GM21367 (cell line): ENCODE results near the gene DOCK4.
A peak's percentile ranks its signal among the peaks of the same experiment; 100 is the strongest.
"Not testable (repeated sequence)": the region's sequence is repeated elsewhere in the genome, so short reads cannot be mapped to it uniquely, and the experiment has no call there.

Source experiments
- ATAC-seq: cut with Tn5 transposase; IDR thresholded peaks from one replicate; pipeline ENCODE4 v1.9.1; 2021; ENCODE audit not compliant: unreplicated experiment

Gene DOCK4

DNA sequence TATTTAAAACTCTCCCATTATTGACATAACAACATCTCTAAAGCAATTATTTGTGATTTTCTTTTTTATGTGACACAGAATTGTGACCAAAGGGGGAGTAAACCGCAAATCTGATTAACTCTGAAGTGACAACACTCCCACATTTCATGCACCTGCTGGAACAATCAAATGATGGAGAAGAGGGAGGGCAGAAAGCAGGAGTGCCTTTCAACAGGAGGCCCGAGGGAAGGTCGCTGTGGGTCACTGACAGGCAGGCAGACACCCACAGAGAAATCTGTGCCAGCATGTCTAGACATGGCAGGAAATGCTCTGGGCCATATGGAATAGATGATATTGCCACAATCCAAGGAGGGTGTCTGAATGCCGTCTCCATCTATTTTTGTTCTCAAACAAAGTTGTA lies 247.3 kb downstream of the DOCK4 start:
- no peak for ATAC-seq

DNA sequence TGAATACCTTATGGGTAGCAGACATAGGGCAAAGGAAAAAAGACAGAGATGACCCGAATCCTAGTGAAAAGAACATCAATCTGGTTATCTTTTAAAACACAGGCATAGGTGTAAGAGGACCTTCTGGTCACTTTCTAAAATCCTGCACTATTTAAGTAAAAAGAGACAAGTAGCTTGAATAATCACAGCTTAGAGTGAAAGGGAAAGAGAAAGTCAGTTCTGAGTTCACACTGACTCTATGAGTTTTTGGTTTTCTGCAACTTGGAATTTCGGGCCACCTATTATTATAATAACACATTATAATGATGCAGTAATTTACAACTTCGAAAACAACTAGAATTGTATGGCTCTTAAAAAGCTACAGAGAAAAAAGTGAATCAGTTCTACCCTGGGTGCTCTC lies 247.8 kb downstream of the DOCK4 start:
- ATAC-seq: no peak

DNA sequence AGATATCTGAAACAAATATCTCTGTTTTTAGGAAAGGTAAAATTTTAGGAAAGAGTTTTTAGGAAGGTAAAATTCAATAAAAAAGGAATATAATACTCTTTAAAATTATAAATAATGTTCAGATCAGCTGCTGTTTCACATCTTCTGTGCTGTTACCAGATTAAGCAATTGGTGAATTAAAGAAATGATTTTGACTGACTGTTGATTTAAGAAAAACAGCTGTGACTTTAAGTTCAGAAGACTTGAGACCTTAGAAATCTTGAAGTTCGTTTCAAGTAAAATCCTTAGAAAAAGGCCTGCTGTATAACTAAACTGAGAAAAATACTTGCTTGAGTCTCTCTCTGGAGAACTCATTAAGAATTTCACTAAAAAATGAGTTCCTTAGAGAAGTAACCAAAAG lies 250.6 kb downstream of the DOCK4 start:
- no peak for ATAC-seq

DNA sequence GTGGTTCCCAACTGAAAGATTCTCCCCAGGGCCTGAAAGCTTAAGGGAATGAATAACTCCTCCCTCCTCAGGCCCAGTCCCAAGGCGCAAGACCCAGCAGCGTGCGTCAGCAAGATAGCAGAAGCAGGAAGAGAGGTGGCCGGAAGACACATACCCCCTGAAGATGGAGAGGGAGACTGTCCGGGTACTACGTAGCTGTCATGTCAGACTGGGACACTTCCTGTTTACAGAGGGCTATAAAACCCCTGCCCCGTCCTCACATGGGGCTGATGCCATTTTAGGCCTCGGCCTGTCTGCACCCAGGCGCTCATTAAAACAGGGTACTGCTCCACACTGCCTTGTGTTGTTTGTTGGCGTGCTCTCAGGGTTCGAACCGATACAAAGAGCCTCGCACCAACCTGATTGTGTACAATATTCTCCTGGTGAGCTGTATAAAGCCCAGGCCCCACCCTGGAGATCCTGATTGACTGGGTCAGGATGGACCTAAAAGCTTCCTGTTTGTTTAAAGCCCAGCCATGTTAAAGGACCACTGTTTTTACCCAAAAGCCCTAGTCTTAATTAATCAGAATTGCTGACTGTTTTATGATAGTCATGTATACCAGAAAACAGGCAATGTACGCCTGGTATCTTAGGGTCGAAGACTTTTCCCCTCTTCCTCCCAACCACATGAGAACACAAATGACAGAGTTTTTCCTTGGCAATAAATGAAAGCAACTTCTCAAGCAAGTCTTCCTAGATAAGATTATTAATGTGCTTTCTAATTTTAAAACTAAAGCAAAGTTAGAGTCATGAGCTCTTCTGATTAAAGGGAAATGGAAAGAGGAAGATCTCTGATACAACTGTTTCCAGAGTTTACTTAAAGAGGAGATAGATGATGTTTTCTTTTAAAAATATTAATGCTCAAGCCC lies 251.5 kb downstream of the DOCK4 start:
- no peak for ATAC-seq

DNA sequence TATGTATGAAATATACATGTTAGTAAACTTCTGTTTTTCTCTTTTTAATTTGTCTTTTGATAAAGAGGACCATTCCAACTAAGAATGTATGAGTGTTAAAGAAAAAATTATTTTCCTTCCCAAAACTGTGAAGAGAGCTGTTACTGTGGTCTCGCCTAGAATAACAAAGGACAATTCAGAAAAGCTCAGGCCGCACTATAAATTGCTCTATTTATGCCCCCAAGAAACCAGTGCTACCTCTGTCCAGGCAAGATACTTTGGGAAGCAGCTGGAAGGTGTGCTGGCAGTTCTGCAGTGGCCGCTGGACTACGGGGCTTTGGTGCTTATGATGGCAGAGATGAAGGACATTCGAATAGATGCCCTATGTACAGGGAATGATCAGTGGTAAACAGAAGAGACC lies 252.1 kb downstream of the DOCK4 start:
- ATAC-seq: no peak

DNA sequence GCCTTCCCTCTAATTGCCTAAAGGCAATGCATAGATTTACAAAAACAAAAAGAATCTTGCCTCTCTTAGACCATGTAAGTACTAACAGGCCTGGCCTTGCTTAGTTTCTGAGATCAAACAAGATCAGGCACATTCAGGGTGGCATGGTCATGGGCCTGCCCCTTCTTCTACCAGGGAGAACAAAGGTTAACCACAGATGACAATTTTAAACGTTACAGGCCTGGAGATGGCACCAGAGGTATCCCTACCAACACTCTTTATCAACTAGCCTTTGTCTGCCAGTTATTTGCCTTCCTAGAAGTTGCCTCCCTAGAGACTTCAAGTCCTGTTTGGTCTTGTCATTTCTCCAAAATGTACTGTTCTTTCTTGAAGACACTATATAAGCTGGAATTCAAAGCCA lies 252.6 kb downstream of the DOCK4 start:
- peak; percentile 55 for ATAC-seq

DNA sequence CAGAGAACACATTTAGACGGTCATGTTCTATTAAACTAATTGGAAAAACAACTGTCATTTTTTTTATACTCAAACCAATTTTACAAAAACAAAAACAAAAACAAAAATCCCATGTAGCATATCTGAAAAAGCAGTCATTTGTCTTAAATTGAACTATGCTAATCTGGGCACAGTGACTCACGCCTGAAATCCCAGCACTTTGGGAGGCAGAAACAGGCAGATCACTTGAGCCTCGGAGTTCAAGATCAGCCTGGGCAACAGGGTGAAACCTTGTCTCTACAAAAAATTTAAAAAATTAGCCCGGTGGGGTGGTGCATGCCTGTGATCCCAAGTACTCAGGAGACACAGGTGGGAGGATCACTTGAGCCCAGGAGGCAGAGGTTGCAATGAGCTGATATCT lies 253.4 kb downstream of the DOCK4 start:
- ATAC-seq: no peak

DNA sequence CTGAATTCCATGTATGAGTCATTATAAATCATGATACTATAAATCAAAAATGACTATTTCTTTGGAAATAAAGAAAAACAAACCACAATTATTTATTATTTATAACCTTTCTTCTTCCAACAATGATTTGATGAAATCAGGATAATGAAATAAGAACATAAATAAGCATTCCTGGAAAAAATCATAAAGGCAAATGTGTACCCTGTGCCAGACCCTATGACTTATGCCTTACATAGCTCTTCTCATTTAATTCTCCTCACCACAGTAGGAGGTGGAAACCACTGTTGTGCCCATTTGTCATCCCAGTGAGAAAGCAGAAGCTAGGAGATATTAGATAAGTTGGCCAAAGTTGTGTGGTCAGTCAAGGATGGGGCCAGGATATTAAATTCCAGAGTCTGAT lies 255.1 kb downstream of the DOCK4 start:
- ATAC-seq: no peak

DNA sequence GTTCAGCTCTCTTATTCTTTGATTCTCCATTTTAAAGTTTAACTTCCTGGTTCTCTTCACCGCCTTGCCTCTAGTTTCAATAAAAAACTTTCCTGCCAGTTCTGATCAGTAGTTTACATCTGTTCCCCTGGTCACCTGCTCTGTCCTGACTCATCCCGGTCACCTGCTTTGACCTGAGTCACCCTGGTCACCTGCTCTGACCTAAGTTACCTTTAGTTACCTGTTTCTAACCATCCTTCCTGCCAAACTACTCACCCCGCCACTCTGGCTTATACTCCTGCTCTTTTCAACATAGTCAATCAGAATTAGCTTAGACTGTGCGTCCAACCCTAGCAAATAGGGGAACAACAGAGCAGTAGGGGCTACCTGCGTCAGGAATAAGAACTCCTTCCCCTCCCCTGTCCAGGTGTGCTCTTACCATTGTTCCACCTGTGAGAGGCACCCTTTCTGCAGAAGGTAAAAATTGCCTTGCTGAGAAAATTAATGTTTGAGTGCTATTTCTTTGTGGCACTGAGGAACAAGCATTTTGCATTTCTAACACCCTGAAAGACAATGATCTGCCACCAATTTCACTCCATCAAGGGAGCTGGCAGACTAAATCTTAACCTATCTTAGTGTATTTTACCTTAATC lies 263.6 kb downstream of the DOCK4 start:
- ATAC-seq: no peak

DNA sequence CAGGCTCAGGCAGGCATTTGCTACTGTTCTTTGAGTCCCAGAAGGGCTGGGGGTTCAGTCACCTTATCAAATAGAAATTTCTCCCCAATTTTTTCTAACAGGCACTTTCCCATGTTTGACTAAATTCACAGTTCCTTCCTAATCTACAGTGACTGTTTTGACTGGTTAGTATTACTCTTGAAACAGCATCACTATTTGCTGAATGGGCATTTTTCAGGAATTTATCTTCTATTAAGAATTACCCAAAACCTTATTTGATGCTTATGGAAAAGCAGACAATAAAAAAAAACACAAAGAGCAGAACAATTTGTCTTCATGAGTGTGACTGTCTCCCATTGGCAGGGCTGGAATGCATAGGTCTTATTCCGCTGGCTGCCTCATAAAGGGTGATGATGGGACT lies 269.0 kb downstream of the DOCK4 start:
- no peak for ATAC-seq

DNA sequence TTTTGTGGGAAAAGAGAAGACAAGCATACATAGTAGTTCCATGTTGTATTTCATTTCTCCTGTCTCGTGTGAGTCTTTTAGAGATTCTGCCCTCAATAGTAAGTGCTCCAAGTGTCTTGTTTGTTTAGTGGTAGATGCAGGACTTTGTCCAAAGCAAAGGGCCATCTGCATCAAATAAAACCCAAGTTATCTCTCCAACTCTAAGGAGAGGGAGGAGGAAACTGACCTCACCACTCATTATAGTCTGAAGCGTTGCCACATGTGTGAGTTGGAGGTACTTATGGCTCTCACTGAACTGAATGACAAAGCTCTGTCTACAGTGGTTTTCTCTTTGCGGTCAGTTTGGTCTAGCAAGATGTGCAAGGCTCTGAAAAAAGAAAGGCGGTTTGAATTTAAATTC lies 272.6 kb downstream of the DOCK4 start:
- no peak for ATAC-seq

DNA sequence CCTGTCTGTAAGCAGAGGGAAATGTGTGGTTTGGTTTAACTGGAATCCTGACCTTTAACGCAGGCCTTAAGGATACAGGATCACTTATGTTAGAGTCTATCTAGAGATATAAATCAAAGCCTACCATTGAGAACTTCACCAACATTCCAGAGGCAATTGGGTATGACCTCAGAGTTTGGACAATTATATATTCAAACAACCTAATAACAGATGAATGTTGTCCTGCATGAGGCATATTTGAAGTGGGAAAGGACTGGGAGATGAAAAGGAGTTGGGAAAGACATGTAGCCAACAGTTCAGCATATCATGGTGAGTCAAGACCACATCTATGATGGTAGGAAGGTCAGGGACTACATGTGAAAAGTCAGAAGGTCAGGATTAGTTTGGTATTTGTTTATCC lies 274.2 kb downstream of the DOCK4 start:
- ATAC-seq: no peak

DNA sequence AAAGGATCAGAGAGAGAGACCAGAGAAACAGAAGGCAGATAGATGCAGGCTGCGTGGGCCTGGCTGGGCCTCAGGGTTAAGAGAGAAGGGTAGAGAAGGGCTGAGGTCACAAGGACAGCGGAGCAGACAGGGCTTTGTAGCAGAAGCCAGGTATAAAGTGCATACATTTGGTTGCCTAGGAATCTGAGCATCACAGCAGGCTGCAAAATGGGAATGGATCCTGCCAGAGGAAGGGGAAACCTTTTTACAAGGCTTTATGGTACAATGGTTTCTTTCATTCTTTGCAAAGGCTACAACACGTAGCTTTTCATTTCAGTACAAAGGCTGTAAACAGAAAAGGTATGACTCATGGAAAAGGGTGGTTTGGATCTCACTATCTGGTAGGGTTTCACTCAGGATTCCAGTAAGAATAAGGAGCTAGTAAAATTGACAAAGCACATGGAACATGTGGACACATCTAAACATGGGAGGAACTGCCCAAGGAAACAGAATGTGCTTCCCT lies 275.1 kb downstream of the DOCK4 start:
- ATAC-seq: no peak

DNA sequence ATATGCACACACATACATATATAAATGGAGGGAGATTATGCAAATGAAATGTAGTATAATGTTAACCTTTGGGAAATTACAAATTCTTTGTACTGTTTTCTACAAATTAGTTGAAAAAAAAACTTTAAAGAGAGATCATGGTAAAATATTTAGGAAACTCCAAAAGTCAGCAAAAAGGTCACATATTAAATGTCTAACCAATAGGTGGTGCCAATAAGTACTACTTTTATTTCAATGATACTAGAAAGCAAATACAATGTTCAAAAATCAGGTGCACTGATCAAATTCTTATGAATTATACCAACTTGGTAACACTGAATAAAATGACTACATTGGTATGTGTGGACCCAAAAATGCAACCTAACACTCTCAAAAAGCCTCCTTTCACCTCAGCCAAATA lies 276.9 kb downstream of the DOCK4 start:
- no peak for ATAC-seq

DNA sequence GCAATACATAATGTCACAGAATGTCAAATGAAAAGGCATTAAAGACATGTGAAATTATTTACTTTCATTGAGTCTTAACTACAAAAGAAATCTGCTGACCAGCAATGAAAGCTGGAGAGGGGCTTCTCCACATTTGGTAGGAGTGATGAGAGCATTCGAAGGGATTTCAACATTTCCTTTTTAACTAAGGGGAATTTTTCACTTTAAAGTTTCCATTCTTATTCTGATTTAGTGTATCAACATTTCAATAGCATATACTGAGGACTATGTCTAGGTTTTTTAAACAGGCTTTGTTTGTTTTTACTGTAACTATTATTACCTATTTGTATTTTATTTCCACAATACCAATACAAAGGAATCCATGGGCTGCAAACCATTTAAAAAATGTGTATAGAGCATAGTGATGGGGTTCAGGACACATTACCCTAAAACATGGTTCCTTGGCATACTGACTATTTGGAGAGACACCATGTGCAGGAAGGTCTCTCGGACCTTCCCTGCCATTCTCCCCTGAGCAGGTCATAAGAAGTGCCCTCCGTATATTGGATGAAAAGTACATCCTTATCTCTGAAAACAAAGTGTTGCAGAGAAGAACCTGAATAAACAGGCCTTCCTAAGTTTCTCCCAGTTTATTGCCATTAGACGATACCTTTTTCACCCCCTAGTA lies 278.7 kb downstream of the DOCK4 start:
- no peak for ATAC-seq

DNA sequence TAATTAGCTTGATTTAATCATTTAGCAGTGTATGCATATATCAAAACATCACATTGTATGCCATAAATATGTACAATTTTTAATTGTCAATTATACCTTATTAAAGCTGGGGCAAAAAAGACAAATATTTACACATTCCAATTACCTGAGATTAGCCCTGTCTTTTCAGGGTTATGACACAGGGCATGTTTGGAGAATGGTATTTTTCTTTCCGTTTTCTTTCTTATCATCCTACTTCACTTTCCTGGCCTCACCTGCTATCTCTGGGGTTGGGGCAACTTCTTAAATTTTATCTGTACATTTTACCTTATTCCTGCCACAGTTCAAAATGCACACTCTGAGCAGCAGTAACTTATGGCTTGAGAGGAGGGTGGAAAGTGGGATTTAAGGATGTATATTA lies 285.9 kb downstream of the DOCK4 start:
- ATAC-seq: no peak

DNA sequence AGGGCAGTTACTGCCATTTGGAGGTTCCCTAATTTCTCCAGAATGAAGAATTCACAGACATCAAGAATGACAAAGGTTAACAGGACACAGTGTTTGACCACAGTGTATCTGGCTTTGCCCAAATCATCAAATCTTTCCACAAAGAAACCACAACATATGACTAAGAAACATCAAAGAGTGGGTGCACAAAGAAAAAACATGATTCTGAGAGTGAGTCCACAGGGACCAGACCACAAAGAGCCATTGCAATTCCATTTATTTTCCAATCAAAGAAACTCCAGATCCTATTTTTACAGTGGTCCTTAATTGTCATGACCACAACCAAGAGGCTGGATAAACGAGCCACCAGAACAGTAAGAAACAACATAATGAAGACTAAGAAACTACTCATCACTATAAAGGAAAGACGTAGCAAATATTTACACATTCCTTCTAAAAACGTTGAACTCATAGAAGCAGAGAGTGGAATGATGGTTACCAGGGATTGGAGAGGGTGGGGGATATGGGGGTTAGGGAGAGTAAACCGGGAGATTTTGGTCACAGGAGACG lies 286.5 kb downstream of the DOCK4 start:
- no peak for ATAC-seq

DNA sequence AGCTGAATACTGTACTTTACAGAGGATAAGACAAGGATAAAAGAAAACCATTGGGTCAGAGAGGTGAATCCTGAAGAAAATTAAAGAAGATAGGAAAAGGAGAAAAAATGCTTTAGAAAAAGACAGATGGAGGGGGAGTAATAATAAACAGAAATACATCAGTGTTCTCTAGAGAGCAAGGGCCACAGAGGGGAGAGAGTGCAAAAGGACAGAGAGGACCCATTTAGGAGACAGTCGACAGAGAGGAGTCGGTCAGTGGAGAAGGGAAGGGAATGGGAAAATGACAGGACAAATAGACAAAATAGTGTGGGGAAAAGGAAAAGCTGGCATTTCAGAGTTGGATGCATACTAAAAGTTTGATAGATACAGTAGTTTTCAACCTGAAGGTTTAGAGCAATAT lies 287.0 kb downstream of the DOCK4 start:
- ATAC-seq: no peak

DNA sequence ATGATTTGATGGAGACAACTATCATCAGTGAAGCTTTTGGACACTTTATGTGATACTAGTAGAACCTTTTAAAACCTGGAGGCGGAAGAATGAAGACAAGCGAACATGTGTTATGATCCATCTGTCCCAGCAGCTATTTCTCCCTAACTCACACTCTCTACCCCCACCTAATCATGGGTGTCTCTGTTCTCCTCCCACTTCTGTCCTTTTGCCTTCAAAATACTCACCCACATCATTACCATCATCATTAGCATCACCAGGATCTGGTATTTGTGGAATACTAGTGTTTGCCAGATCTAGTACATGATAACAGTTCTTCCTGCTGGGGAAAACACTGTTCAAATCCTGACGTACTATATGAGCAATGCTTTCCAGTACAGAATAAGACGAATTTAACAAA lies 287.7 kb downstream of the DOCK4 start:
- ATAC-seq: no peak

DNA sequence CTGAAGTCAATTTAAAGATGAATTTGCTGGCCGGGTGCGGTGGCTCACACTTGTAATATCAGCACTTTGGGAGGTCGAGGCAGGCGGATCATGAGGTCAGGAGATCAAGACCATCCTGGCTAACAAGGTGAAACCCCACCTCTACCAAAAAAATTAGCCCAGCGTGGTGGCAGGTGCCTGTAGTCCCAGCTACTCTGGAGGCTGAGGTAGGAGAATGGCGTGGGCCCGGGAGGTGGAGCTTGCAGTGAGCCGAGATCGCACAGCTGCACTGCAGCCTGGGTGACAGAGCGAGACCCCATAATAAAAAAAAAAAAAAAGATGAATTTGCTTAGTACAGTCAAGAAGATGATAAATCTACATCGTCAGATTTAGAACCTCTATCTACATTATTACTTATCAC lies 288.8 kb downstream of the DOCK4 start:
- not testable (repeated sequence) for ATAC-seq

DNA sequence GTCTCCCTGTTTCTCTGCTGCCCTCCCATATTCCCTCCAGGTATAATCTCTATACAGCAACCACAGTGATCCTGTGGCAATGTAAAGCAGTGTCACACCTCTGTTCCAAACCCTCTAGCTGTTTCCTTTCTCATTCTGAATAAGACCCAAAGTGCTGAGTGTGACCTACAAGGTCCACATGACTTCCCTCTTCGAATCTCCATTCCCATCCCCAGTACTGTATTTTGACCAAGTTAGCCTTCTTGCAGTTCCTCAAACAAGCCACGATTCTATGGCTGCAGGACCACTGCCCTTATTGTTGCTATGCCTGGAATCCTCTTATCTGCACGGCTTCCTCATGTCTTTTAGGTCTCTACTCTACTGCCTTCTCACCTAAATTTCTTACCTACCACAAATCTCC lies 291.9 kb downstream of the DOCK4 start:
- ATAC-seq: no peak
